HG03378 (cell line): ENCODE measurements around the gene SLC35F6.
A peak's percentile ranks its signal among the peaks of the same experiment; 100 is the strongest.
"Not testable (repeated sequence)": the region's sequence is repeated elsewhere in the genome, so short reads cannot be mapped to it uniquely, and the experiment has no call there.

Experiments used
- ATAC-seq: cut with Tn5 transposase; IDR thresholded peaks from one replicate; pipeline ENCODE4 v1.9.1; 2021; ENCODE audit warnings: mild to moderate bottlenecking, moderate library complexity; ENCODE audit not compliant: unreplicated experiment

The SLC35F6 gene

DNA sequence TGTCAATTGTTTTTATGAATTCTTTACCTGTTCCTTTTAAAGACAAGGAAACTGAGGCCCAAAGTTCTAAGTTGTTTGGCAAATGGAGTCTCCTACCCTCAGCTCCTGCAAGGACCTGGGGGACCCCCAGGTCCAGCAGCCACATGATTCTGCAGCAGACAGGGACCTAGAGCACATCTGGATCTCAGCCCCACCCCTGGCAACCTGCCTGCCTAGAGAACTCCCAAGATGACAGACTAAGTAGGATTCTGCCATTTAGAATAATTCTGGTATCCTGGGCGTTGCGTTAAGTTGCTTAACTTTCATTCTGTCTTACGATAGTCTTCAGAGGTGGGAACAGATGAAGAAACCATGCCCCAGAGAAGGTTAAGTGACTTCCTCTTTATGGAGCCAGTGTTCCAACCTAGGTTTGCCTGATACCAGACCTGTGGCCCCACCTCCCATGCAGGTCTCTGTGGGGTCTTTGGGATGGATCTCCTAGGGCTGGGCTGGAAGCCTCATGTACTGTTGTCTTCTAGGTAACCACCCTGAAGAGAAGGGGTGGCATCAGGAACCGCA, 16.2 kb downstream of the SLC35F6 start:
- ATAC-seq: no peak

GRCh38 chr2:26782876-26783704, 19.0 kb downstream of the SLC35F6 start:
- no peak for ATAC-seq

GRCh38 chr2:26784570-26785234, 20.6 kb downstream of the SLC35F6 start:
- ATAC-seq: no peak

DNA sequence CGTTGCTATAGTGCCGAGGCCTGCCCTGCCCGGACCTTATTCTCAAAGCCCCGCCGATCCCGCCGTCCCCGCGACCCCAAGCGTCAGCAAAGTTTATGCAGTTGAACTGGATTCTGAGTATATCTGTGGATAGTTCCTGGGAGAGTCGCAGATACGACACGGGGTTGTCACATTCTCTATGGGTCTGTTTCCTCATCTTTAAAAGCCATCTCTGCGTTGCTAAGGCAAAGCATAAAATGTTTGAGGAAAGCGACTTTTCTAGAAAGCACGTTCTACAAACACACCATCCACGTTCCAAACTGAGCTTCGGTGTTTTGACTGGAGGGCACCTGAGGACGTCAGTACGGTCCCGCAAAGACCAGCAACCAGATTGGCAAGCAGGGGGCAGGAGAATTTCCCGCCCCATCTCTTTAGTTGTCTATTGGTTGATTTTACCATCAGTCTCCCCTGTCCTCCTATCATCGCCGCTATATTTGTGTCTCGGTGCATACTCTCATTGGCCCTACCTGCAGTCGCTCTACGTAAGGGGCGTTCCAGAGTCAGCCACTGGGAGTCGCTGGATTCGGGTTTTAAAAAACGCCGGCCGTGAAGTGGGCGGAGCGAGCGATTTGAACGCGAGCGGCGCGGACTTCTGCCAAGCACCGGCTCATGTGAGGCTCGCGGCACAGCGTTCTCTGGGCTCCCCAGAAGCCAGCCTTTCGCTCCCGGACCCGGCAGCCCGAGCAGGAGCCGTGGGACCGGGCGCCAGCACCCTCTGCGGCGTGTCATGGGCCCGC, 21.5 kb downstream of the SLC35F6 start, which contains the start of gene CENPA:
TSS of gene CENPA (plus strand) at position 626 of the 776 bp plus-strand sequence. CDS start at position 767, 141 bp downstream.
- ATAC-seq: peak; percentile 98

- no peak for ATAC-seq
These were observed 22.3 kb downstream of the SLC35F6 start for GRCh38 chr2:26786207-26787028.

DNA sequence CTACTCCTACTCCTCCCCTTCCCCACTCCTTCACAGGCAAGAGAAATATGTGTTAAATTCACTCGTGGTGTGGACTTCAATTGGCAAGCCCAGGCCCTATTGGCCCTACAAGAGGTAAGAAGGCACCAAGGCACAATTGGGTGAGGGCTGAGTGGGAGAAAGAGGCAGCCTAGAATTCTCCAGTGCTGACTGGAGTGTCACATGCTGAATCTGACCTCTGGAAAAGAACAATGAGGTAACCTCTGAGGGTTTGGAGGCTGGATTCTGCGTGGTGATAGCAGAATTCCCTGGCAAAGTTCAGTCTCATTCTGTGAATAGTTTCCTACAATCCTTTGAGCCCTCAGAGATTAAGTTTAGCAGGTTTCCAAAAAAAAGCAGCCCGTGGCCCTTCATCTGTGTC, 28.6 kb downstream of the SLC35F6 start:
- no peak for ATAC-seq

DNA sequence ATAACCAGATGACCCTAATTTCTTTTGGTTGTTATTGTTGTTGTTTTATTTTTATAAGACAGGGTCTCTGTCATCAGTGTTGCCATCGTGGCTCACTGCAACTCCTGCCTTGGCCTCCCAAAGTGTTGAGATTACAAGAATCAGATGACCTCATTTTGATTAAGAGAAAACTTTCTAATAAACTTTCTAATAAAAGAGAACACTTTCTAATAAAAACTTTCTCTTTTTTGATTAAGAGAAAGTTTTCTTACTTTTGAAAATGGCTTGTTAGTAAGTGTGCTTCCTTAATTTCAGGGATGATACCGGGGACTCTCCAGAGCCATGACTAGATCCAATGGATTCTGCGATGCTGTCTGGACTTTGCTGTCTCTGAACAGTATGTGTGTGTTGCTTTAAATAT, 29.4 kb downstream of the SLC35F6 start:
- no peak for ATAC-seq

DNA sequence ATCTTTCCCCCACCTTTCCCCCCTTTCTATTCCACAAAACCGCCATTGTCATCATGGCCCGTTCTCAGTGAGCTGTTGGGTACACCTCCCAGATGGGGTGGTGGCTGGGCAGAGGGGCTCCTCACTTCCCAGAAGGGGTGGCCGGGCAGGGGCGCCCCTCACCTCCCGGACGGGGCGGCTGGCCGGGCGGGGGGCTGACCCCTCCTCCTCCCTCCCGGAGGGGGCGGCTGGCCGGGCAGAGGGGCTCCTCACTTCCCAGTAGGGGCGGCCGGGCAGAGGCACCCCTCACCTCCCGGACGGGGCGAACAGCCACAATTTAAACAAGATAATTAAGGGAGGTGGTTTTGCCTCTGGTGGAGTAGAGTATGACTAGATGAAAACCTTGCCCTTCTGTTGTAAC, 31.1 kb downstream of the SLC35F6 start:
- not testable (repeated sequence) for ATAC-seq

- ATAC-seq: no peak
These were observed 37.2 kb downstream of the SLC35F6 start for GRCh38 chr2:26801328-26801727.

GRCh38 chr2:26801796-26802195, 37.7 kb downstream of the SLC35F6 start:
- no peak for ATAC-seq

DNA sequence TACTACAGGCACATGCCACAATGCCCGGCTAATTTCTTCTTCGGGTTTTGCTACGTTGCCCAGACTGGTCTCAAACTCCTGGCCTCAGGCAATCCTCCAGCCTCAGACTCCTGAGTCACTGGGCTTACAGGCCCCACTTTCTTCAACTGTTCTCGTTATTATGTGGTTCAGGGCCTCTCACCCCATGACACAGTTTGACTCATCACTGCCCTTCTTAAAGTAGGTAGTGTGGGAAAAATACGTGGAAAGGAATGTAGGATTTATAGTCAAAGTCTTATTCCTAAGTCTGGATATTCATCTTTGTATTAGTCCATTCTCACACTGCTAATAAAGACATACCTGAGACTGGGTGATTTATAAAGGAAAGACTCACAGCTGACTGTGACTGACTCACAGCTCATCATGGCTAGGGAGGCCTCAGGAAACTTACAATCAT, 41.2 kb downstream of the SLC35F6 start:
- ATAC-seq: no peak

- no peak for ATAC-seq
These were observed 43.8 kb downstream of the SLC35F6 start for GRCh38 chr2:26807788-26808460.

- ATAC-seq: no peak
These were observed 45.1 kb downstream of the SLC35F6 start for GRCh38 chr2:26809211-26809610.

GRCh38 chr2:26809876-26810577, 45.9 kb downstream of the SLC35F6 start:
- ATAC-seq: no peak

- no peak for ATAC-seq
These were observed 47.2 kb downstream of the SLC35F6 start for GRCh38 chr2:26811261-26811660.

DNA sequence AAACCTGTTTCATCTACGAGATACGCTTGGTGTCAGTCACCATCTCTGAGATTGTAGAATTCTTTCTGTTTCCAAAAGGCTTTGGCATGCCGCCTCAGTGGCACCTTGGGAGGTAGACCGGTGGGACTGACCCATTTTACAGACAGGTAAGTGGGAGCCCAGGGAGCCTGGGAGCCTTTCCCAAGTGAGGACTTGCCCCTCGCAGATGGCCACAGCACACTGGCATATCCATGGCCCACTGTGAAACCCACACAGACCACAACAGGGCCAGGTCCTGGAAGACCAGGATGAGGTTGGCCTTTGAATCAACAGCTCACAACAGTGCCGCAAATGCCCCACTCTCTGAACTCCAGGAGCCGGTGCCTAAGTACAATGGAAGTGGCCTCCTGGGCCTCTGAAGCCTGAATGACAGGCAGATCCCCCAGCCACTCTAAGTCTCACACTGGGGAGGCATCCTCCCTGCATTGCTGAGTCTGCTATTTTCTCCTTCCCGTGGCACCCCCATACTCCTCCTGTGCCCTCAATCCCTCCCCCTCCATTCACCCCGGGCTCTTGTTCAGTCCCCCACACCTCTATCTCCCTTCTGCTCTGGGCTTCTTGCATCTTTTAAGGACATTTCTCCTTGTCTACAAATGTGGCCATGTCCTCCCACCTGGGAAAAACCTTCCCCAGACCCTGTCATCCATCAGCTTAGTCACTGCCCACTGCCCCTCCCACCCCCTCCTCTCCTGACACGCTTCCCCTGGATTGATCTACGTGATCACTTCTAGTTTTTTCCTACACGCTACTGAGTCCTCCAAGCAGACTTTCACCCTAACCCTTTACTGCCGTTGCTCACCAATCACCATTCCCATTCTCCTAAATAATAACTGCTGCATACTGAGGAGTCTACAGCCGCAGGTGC, 48.0 kb downstream of the SLC35F6 start:
- ATAC-seq: no peak

DNA sequence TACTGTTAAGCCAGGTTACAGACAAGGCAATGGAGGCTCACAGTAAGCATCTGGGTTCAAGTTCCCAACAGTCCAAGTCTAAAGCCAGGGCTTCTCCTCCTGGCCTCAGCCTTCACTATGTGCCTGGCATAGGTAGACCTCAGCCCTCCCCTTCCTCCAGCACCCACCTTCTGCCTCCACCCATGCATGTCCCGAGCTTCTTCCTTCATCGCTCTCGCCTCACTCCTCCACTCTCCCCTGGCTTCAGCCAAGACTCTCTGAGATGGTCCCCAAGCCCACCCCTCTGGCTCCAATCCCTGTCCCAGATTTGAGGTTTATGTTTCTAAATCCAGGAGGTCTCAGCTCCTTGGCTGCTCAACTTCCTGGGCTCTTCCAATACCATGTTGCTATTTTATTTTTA, 48.6 kb downstream of the SLC35F6 start:
- no peak for ATAC-seq
